Measurements from ENCODE around the gene FMNL2.

FMNL2 gene

DNA sequence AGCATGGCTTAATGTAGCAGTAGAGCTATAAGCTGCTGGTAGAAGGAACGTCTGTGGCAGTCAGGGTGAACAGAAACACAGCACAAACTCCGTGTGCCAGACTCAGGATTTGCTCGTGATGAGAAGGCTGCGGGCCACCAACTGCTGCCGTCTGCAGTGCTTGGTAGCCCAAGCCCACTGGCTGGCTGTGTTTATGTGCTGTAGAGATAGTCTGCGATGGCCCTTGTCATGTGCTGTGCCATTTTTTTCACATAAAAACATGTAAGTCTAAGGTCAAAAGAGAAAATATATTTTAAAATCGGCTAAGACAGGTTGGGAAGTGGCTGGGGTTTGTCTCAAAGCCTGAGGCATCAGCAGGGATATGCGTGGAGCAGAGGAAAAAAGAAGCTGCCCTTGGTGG is 303.6 kb downstream of the FMNL2 start:
- Histone ChIP-seq H3K9ac (ENCODE audit: low read depth, low read length) (no peak overlapping the region), H3K27me3 (ENCODE audit: control insufficient read depth, insufficient read depth, low read length) (no peaks in the 10 kb centered on the region), H3K36me3 (ENCODE audit: insufficient read depth, low read length) (peaks cover 38% of the 10 kb centered on the region), H3K4me3 (ENCODE audit: low read length) (no peak overlapping the region), H3K9me3 (replicated peaks; ENCODE audit: low read length) (no peaks in the 10 kb centered on the region), H3K4me1 (ENCODE audit: control insufficient read depth, insufficient read depth, low read length) (no peaks in the 10 kb centered on the region), H3K4me2 (ENCODE audit: low read length) (no peak overlapping the region)

DNA sequence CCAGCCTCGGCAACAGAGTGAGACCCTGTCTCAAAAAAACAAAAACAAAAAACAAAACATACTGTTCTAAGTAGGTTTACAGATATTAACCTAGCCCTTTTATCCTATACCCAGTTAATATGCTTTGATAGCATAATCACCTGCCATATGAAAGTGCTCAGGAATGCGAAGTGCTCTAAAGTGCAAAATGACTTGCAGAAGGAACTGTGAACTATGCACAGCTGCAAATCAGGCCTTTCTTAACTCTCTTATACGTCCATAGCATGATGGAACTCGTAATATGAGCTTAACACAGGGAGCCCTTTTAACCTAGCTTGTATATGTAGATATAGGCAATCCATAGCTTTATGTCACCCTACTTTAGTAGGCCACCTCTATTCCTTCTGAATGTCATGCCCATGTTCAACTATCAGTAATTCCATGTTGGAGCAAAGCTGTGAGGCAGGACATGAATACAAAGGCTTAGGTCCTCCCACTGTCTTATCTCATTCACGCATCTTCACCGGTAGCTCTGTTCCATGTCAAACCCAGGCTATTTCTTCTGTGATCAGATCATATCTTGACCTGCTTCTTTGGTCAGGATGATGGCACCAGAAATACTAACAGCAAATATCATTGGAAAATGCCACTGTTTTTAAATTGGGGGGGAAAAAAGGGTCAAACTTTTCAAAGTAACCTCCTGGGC is 309.4 kb downstream of the FMNL2 start:
- H3K4me3 ChIP-seq (ENCODE audit: low read length), result no peak overlapping the region

DNA sequence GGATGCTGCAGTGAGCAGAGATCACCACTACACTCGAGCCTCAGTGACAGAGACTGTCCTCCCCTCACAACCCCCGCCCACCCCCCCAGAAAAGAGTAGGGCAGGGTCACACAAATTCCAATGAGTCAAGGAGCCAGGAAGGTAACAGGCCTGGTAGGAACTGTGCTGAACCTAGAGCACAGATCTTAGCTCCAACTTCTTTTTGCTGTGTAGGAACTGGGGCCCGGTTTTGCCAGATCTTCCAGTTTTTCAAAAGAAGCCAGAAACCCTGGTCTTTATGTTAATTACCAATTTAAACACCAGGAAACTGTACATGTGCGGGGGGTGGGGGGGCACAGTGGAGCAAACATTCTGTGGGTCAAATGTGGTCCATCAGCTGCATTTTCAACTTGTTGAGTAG is 311.3 kb downstream of the FMNL2 start:
- Histone ChIP-seq H3K27me3 (ENCODE audit: control insufficient read depth, insufficient read depth, low read length) (no peaks in the 10 kb centered on the region), H3K4me1 (ENCODE audit: control insufficient read depth, insufficient read depth, low read length) (peaks cover 20% of the 10 kb centered on the region), H3K4me2 (ENCODE audit: low read length) (no peak overlapping the region), H3K4me3 (ENCODE audit: low read length) (no peak overlapping the region), H3K36me3 (ENCODE audit: insufficient read depth, low read length) (peaks cover 47% of the 10 kb centered on the region), H3K9me3 (replicated peaks; ENCODE audit: low read length) (no peaks in the 10 kb centered on the region), H3K9ac (ENCODE audit: low read depth, low read length) (no peak overlapping the region)

More for the DNA sequence above, 309.4 kb downstream of the FMNL2 start:
- Histone ChIP-seq H3K36me3 (ENCODE audit: insufficient read depth, low read length) (peaks cover 54% of the 10 kb centered on the region), H3K4me1 (ENCODE audit: control insufficient read depth, insufficient read depth, low read length) (peaks cover 20% of the 10 kb centered on the region), H3K9ac (ENCODE audit: low read depth, low read length) (no peak overlapping the region), H3K9me3 (replicated peaks; ENCODE audit: low read length) (no peaks in the 10 kb centered on the region), H3K4me2 (ENCODE audit: low read length) (no peak overlapping the region), H3K27me3 (ENCODE audit: control insufficient read depth, insufficient read depth, low read length) (no peaks in the 10 kb centered on the region)

DNA sequence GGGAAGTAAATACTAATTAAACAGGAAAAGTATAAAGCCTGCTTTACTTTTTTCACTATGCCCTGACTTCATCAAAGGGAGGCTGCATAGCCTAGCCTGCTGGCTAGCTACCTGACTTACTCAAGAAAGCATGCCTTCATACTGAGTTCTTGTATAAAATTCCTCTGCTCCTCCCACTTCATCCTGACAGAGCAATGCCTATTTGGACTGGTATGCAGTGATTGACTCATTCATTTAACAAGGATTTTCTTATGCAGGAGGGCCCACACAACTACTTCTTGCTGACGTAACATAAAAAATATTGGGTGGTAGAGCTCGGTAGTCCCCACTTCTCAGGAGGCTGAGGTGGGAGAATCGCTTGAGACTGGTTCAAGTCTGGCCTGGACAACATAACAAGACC is 311.8 kb downstream of the FMNL2 start:
- peaks cover 46% of the 10 kb centered on the region for H3K36me3 ChIP-seq (ENCODE audit: insufficient read depth, low read length)
- H3K4me1 ChIP-seq (ENCODE audit: control insufficient read depth, insufficient read depth, low read length), result peaks cover 20% of the 10 kb centered on the region
- H3K9me3 ChIP-seq (replicated peaks; ENCODE audit: low read length), result no peaks in the 10 kb centered on the region
- H3K4me3 ChIP-seq (ENCODE audit: low read length), result no peak overlapping the region
- no peaks in the 10 kb centered on the region for H3K27me3 ChIP-seq (ENCODE audit: control insufficient read depth, insufficient read depth, low read length)
- H3K9ac ChIP-seq (ENCODE audit: low read depth, low read length), result no peak overlapping the region
- H3K4me2 ChIP-seq (ENCODE audit: low read length), result no peak overlapping the region

DNA sequence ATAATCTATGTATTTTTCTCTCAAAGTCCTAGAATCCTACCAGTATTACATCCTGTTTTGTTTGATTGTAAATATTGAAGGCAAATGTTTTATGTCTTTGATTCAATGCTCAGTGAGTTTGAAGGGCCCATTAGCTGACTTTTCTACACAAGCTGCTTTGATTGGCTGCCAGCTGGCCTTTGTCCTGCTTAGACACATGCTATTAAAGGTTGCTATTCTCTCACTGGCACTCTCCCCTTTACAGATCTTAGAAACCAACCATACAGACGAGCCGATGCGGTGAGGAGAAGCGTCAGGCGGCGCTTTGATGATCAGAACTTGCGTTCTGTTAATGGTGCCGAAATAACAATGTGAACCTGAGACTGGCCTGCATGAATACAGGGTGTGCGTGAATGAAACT is 312.6 kb downstream of the FMNL2 start:
- H3K36me3 ChIP-seq (ENCODE audit: insufficient read depth, low read length), result peaks cover 49% of the 10 kb centered on the region
- H3K9me3 ChIP-seq (replicated peaks; ENCODE audit: low read length), result no peaks in the 10 kb centered on the region
- H3K9ac ChIP-seq (ENCODE audit: low read depth, low read length), result no peak overlapping the region
- no peaks in the 10 kb centered on the region for H3K27me3 ChIP-seq (ENCODE audit: control insufficient read depth, insufficient read depth, low read length)
- no peak overlapping the region for H3K4me3 ChIP-seq (ENCODE audit: low read length)
- H3K4me2 ChIP-seq (ENCODE audit: low read length), result no peak overlapping the region
- H3K4me1 ChIP-seq (ENCODE audit: control insufficient read depth, insufficient read depth, low read length), result peaks cover 20% of the 10 kb centered on the region

DNA sequence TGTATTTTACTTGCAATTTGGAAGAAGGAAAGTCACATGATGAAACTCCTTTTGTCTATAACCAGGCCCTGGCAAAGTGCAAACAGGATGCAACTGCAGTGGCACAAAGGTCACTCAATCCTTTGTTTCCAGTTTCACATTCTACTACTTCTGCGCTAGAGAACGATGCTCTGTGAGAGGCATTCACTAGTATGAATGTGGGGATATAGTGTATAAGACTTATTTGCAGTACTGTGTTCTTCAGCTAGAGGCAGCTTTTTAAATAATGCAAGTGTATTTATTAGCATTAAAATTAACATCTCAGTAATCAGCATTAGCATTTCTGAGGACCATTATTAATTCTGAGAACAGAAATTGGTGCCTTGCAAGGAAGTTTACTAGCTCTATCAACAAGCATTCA is 313.4 kb downstream of the FMNL2 start:
- H3K9ac ChIP-seq (ENCODE audit: low read depth, low read length), result no peak overlapping the region
- H3K36me3 ChIP-seq (ENCODE audit: insufficient read depth, low read length), result peaks cover 46% of the 10 kb centered on the region
- peaks cover 20% of the 10 kb centered on the region for H3K4me1 ChIP-seq (ENCODE audit: control insufficient read depth, insufficient read depth, low read length)
- H3K9me3 ChIP-seq (replicated peaks; ENCODE audit: low read length), result no peaks in the 10 kb centered on the region
- no peak overlapping the region for H3K4me2 ChIP-seq (ENCODE audit: low read length)
- H3K4me3 ChIP-seq (ENCODE audit: low read length), result no peak overlapping the region
- no peaks in the 10 kb centered on the region for H3K27me3 ChIP-seq (ENCODE audit: control insufficient read depth, insufficient read depth, low read length)

DNA sequence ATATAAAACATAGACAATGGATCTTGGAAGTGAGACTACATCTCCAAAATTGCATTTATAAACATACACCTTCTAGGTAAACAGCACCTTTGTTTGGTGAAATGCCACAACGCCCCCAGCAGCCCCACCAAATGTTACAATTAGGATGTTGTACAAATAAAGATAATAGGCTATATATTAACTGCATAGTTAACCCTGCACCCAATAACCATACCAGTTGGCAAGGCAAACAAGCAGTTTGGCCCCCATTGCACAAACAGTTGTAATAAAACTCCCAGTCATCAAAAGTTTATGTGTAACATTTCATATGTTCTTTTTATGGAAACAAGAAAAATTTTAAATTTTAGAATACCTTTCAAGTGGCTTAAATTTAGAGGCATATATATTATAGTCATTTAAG is 315.0 kb downstream of the FMNL2 start:
- H3K4me3 ChIP-seq (ENCODE audit: low read length), result no peak overlapping the region
- H3K4me2 ChIP-seq (ENCODE audit: low read length), result no peak overlapping the region
- no peaks in the 10 kb centered on the region for H3K9me3 ChIP-seq (replicated peaks; ENCODE audit: low read length)
- peaks cover 39% of the 10 kb centered on the region for H3K36me3 ChIP-seq (ENCODE audit: insufficient read depth, low read length)
- H3K27me3 ChIP-seq (ENCODE audit: control insufficient read depth, insufficient read depth, low read length), result no peaks in the 10 kb centered on the region
- H3K9ac ChIP-seq (ENCODE audit: low read depth, low read length), result no peak overlapping the region
- peaks cover 20% of the 10 kb centered on the region for H3K4me1 ChIP-seq (ENCODE audit: control insufficient read depth, insufficient read depth, low read length)

DNA sequence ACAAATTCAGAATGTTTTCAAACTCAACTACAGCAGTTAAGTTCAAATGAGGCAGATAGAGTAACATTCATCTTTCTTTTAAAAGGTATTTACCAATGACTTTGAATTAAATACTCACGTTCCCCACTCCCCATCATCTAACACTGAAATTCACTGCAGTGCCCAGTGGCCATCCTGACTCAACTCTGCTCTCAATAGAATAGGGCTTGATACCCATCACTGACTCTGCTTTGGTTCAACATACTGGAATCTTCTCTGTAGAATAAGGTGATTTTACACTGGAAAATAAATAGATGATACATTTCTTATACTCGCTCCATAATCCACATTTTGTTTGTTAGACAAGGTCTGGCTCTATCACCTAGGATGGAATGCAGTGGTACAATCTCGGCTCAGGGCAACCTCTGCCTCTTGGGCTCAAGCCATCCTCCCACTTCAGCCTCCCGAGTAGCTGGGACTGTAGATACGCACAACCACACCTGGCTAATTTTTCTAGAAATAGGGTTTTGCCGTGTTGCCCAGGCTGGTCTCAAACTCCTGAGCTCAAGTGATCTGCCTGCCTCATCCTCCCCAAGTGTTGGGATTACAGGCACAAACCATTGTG is 315.9 kb downstream of the FMNL2 start:
- Histone ChIP-seq H3K36me3 (ENCODE audit: insufficient read depth, low read length) (peaks cover 35% of the 10 kb centered on the region), H3K4me3 (ENCODE audit: low read length) (no peak overlapping the region), H3K4me1 (ENCODE audit: control insufficient read depth, insufficient read depth, low read length) (peaks cover 20% of the 10 kb centered on the region), H3K9me3 (replicated peaks; ENCODE audit: low read length) (no peaks in the 10 kb centered on the region), H3K9ac (ENCODE audit: low read depth, low read length) (no peak overlapping the region), H3K27me3 (ENCODE audit: control insufficient read depth, insufficient read depth, low read length) (no peaks in the 10 kb centered on the region), H3K4me2 (ENCODE audit: low read length) (no peak overlapping the region)

DNA sequence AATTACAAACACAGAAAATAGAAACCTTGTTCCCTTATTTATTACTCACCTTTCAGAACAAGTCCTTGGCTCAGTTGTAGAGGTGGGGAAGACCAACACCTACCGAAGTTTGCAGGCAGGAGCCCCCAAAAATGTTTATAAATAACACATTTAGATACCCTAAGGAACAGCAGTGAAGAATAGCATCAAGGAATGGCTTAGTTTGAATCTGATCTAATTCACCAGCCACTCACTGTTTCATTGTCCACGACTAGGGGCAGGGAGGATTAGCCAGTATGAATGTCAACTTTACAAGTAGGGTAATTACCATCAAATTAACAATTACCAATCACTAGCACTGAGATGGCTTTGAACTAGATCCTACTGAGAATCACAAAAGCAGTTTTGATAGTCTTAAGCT is 316.9 kb downstream of the FMNL2 start:
- no peak overlapping the region for H3K4me3 ChIP-seq (ENCODE audit: low read length)
- no peak overlapping the region for H3K9ac ChIP-seq (ENCODE audit: low read depth, low read length)

DNA sequence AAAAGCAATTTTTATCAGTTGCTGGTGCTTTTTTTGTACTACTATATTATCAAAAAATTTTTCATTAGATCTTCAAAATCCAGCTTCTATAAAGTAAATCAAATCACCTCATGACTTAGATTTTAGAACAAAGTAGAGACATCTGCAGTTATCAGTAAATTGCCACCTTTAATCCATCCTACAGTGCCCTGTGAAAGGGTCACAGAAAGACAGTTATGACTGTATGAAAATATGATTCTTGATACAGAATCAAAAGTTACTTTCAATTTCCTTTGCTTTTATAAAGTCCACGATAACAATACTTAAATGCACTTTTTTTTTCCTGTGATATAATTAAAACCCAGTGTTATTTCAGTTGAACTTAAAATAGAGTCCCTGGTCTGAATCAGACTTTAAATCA is 320.9 kb downstream of the FMNL2 start:
- Histone ChIP-seq H3K4me3 (ENCODE audit: low read length) (no peak overlapping the region), H3K4me1 (ENCODE audit: control insufficient read depth, insufficient read depth, low read length) (no peaks in the 10 kb centered on the region), H3K4me2 (ENCODE audit: low read length) (no peak overlapping the region), H3K9ac (ENCODE audit: low read depth, low read length) (no peak overlapping the region), H3K9me3 (replicated peaks; ENCODE audit: low read length) (no peaks in the 10 kb centered on the region), H3K36me3 (ENCODE audit: insufficient read depth, low read length) (peaks cover 60% of the 10 kb centered on the region), H3K27me3 (ENCODE audit: control insufficient read depth, insufficient read depth, low read length) (no peaks in the 10 kb centered on the region)

More for the DNA sequence above, 316.9 kb downstream of the FMNL2 start:
- peaks cover 40% of the 10 kb centered on the region for H3K36me3 ChIP-seq (ENCODE audit: insufficient read depth, low read length)
- H3K27me3 ChIP-seq (ENCODE audit: control insufficient read depth, insufficient read depth, low read length), result no peaks in the 10 kb centered on the region
- H3K4me2 ChIP-seq (ENCODE audit: low read length), result no peak overlapping the region
- H3K4me1 ChIP-seq (ENCODE audit: control insufficient read depth, insufficient read depth, low read length), result peaks cover 15% of the 10 kb centered on the region
- no peaks in the 10 kb centered on the region for H3K9me3 ChIP-seq (replicated peaks; ENCODE audit: low read length)

DNA sequence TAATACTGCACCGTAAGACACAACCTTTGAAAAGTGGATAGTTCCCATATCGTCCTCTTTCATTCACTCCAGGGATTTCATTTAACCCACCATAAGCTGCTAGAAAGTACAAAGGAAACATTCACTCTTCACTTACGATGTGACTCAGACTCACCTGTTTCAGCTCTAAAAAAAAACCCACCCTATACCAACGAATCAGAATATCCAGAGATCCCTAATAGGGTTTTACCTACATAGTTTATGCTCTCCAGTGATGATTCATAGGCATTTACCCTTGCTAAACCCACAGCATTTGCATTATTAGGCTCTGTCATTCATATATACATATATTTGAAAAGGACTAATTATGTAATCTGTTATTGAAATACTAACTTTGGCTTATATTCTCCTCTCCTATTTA is 322.1 kb downstream of the FMNL2 start:
- Histone ChIP-seq H3K27me3 (ENCODE audit: control insufficient read depth, insufficient read depth, low read length) (no peaks in the 10 kb centered on the region), H3K4me1 (ENCODE audit: control insufficient read depth, insufficient read depth, low read length) (no peaks in the 10 kb centered on the region), H3K36me3 (ENCODE audit: insufficient read depth, low read length) (peaks cover 63% of the 10 kb centered on the region), H3K9me3 (replicated peaks; ENCODE audit: low read length) (no peaks in the 10 kb centered on the region), H3K4me2 (ENCODE audit: low read length) (no peak overlapping the region), H3K4me3 (ENCODE audit: low read length) (no peak overlapping the region), H3K9ac (ENCODE audit: low read depth, low read length) (no peak overlapping the region)

DNA sequence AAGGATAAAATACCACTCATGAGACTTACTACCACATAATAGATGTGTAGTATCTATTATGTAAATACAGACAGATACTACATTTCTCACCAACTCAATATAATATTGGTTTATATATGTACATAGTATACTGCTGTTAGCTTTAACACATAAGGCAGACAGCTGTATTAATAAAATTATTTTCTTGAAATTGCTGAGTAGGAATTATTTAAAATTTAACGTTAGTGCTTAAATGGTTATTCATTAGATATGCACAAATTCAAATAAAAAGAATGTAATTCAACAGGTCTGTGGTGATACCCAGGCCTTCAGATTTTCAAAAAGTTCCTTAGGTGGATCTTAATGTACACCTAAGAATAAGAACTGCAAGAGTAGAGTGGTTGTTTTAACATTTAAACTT is 323.2 kb downstream of the FMNL2 start:
- Histone ChIP-seq H3K9ac (ENCODE audit: low read depth, low read length) (no peak overlapping the region), H3K36me3 (ENCODE audit: insufficient read depth, low read length) (peaks cover 71% of the 10 kb centered on the region), H3K4me1 (ENCODE audit: control insufficient read depth, insufficient read depth, low read length) (no peaks in the 10 kb centered on the region), H3K27me3 (ENCODE audit: control insufficient read depth, insufficient read depth, low read length) (no peaks in the 10 kb centered on the region), H3K4me2 (ENCODE audit: low read length) (no peak overlapping the region), H3K4me3 (ENCODE audit: low read length) (no peak overlapping the region), H3K9me3 (replicated peaks; ENCODE audit: low read length) (no peaks in the 10 kb centered on the region)

Data from skeletal muscle satellite cell (primary cell).